ENCODE results near the gene HDAC11.

Gene HDAC11

DNA sequence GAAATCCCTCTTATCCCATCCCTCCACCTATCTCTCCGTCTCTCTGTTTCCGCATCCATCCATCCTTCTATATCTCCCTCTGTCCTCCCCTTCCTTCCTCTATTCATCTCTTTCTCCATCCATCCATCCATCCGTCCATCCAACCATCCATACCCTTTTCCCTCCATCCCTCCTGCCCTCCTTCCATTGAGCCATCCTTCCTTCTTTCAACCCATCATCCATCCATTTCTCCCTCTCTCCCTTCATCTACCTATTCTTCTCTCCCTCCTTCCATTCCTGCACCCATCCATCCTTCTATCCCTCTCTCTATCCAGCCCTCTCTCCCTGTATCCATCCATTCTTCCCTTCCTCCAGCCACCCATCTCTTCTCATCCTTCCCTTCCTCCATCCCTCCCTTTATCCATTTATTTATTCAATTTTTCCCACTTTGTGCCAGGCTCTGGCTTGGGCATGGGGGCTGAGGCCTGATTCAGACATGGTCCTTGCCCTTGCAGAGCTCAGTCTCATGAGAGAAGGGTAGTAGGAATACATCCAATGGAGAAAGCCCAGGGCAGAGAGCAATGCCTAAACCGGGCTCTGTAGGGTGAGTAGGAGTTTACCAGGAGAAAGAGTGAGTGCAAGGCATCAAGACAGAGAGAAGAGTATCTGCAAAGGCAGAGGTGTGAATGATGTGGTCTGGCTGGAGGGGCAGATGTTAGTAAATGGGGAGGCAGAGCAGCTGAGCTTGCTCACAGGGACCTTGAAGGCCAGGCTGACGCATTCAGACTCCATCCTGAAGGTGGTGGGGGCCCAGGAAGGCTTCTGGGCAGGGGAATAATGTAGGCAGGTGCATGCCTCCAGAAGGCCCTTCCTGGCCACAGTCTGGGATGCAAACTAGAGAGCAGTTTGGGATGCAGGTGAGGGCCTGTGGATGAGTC is 49.3 kb downstream of the HDAC11 start:
- no peak overlapping the region for H3K4me3 ChIP-seq (ENCODE audit: low read depth, low read length)
- ChIA-PET POLR2A (no interaction called here), CTCF (interaction anchor here (0.8 to 1.2 kb wide), 2 partner anchors 10 to 58 kb away, joined by 3 read pairs; no protein-coding TSS in a partner anchor)
- DNase-seq (ENCODE audit: low read depth, low spot score): no peak
- TF ChIP-seq, protein P1, sequence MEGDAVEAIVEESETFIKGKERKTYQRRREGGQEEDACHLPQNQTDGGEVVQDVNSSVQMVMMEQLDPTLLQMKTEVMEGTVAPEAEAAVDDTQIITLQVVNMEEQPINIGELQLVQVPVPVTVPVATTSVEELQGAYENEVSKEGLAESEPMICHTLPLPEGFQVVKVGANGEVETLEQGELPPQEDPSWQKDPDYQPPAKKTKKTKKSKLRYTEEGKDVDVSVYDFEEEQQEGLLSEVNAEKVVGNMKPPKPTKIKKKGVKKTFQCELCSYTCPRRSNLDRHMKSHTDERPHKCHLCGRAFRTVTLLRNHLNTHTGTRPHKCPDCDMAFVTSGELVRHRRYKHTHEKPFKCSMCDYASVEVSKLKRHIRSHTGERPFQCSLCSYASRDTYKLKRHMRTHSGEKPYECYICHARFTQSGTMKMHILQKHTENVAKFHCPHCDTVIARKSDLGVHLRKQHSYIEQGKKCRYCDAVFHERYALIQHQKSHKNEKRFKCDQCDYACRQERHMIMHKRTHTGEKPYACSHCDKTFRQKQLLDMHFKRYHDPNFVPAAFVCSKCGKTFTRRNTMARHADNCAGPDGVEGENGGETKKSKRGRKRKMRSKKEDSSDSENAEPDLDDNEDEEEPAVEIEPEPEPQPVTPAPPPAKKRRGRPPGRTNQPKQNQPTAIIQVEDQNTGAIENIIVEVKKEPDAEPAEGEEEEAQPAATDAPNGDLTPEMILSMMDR (IDR thresholded peaks at IDR 0.05; ENCODE audit: insufficient read depth, low read length, missing control alignments): no peak

DNA sequence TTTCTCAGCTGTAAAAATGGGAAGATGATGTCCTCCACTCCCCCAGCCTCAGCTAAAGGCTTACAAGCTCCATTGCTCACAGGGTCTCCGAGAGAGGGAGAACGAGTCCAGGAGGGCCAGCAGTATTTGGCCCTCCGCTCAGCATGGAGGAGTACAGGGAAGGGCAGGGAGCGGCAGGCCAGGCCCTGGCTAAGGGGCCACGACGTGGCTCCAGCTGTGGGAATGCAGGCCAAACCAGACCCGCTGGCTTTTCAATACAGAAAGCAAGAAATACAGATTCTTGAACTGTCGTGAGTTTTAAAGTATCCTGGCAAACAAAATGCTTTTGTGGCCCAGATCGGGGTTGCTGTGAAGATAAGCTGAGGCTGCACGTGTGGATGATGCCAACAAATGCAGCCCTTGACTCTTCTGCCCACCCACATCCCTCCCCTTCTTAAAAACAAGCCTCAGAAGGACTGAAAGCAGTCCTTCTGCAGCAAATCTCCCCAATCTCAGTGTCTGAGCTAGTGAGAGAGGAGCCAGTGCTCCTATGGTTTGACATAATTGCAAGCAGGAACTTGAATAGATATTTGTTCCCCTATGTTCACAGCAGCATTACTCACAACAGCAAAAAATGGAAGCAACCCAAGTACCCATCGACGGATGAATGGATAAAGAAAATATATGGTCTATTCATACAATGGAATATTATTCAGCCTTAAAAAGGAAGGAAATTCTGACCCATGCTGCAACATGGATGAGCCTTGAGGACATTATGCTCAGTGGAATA is 50.3 kb downstream of the HDAC11 start:
- CTCF ChIA-PET: interaction anchor here (1.0 kb wide), 1 partner anchor 36 kb away, joined by 3 read pairs; no protein-coding TSS in a partner anchor
- POLR2A ChIA-PET: no interaction called here
- H3K4me3 ChIP-seq (ENCODE audit: low read depth, low read length): no peak overlapping the region
- TF ChIP-seq, protein P1 (IDR thresholded peaks at IDR 0.05; ENCODE audit: insufficient read depth, low read length, missing control alignments): no peak
- no peak for DNase-seq (ENCODE audit: low read depth, low spot score)

GRCh38 chr3:13532085-13532484 is 52.0 kb downstream of the HDAC11 start:
- ChIA-PET POLR2A (no interaction called here), CTCF (interaction anchor here (1.4 kb wide), 1 partner anchor 36 kb away, joined by 4 read pairs; no protein-coding TSS in a partner anchor)
- no peak for DNase-seq (ENCODE audit: low read depth, low spot score)
- TF ChIP-seq, protein P1 (IDR thresholded peaks at IDR 0.05; ENCODE audit: insufficient read depth, low read length, missing control alignments): no peak
- no peak overlapping the region for H3K4me3 ChIP-seq (ENCODE audit: low read depth, low read length)

DNA sequence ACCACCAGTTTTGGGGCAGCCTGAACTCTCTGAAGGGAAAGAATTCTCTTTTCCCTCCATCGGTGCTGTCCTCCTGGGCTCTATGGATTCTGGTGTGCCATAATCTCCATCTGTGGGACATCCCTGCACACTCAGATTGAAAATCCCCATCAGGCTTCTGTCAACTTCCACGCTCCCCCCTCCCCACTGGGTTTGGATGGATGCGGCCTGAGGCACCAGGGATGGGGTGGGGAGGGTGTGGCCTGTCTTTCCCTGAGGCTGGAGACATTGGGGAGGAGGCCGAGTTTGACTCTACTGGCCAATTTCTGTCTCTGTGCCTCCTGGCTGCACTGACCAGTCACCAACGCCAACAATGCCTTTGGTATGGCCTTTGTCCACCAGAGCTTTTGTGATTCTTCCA is 52.5 kb downstream of the HDAC11 start:
- H3K4me3 ChIP-seq (ENCODE audit: low read depth, low read length): no peak overlapping the region
- ChIA-PET POLR2A (no interaction called here), CTCF (interaction anchor here (1.4 kb wide), 2 partner anchors 34 to 37 kb away, joined by 3 to 4 read pairs; no protein-coding TSS in a partner anchor)
- TF ChIP-seq, protein P1 (IDR thresholded peaks at IDR 0.05; ENCODE audit: insufficient read depth, low read length, missing control alignments): no peak
- no peak for DNase-seq (ENCODE audit: low read depth, low spot score)

DNA sequence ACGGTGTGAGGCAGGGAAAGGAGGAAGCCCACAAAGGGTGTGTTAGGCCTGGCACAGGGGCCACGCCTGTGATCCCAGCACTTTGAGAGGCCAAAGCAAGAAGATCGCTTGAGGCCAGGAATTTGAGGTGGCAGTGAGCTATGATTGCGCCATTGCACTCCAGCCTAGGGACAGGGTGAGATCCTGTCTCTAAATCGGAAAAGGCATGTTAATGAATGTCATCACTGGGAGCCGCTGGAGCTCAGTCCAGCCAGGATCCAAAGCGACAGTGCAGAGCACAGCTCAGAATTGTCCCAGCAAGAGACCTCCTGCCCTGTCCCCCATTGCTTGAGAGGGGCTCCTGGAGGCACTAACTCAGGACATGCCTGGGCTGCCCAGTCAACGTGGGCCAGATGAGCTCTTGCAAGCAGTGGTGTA is 53.8 kb downstream of the HDAC11 start:
- CTCF ChIA-PET: interaction anchor here (1.2 to 2.4 kb wide), 3 partner anchors 9 to 114 kb away, joined by 3 to 9 read pairs (median 3); no protein-coding TSS in a partner anchor
- no peak for DNase-seq (ENCODE audit: low read depth, low spot score)
- TF ChIP-seq, protein P1 (IDR thresholded peaks at IDR 0.05; ENCODE audit: insufficient read depth, low read length, missing control alignments): no peak
- no peak overlapping the region for H3K4me3 ChIP-seq (ENCODE audit: low read depth, low read length)
- POLR2A ChIA-PET: interaction anchor here (0.8 kb wide), 1 partner anchor 9 kb away, joined by 3 read pairs; no protein-coding TSS in a partner anchor

GRCh38 chr3:13535526-13535875 is 55.4 kb downstream of the HDAC11 start:
- TF ChIP-seq, protein P1 (IDR thresholded peaks at IDR 0.05; ENCODE audit: insufficient read depth, low read length, missing control alignments): no peak
- ChIA-PET CTCF (interaction anchor here (2.4 kb wide), 1 partner anchor 10 kb away, joined by 9 read pairs; no protein-coding TSS in a partner anchor), POLR2A (no interaction called here)
- no peak for DNase-seq (ENCODE audit: low read depth, low spot score)
- no peak overlapping the region for H3K4me3 ChIP-seq (ENCODE audit: low read depth, low read length)
